Choroid plexus epithelial cell (primary cell): ENCODE results near the gene NCAPH2.

Experiments used
- DNase-seq: peaks from one replicate; pipeline ENCODE4 v3.0.0-alpha.2; 2010; ENCODE audit warnings: low read depth
- H3K4me3 ChIP-seq: 2 replicates; pipeline ENCODE4 v1.5.1; 2011; ENCODE audit warnings: low read depth, mild to moderate bottlenecking, control low read depth, low read length, moderate library complexity
- TF ChIP-seq, protein P1 (sequence below): conservative IDR thresholded peaks from 2 replicates; pipeline ENCODE4 v1.5.1; 2011; ENCODE audit warnings: low read depth, mild to moderate bottlenecking, control low read depth, inconsistent platforms, low read length, moderate library complexity

NCAPH2 gene

DNA sequence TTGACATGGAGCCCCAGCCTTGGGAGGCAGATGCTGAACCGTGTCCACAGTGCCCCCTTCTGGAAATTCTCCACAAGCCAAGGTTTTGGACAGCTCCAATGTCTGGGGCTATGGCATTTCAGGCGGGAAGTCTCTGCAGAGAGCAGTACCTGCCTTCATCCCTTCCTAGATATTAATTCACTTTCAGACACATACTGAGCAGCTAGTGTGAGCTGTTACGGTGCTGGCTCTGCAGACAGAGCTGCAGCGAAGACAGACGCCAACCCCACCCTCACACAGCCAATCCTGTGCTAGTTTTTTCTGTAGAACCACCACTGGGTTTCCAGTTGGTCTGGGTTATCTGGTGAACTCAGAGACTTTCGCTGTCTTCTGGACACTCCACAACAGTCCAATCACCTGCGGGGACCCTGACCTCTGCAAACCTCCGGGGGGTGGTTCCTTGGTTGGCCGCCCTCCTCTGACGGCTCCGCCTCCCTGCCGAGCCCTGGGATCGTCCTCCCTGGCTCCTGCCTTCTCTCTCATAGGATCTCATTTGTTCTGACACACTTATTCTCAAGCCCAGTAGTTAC is 9.6 kb upstream of the NCAPH2 start:
- TF ChIP-seq, protein P1, sequence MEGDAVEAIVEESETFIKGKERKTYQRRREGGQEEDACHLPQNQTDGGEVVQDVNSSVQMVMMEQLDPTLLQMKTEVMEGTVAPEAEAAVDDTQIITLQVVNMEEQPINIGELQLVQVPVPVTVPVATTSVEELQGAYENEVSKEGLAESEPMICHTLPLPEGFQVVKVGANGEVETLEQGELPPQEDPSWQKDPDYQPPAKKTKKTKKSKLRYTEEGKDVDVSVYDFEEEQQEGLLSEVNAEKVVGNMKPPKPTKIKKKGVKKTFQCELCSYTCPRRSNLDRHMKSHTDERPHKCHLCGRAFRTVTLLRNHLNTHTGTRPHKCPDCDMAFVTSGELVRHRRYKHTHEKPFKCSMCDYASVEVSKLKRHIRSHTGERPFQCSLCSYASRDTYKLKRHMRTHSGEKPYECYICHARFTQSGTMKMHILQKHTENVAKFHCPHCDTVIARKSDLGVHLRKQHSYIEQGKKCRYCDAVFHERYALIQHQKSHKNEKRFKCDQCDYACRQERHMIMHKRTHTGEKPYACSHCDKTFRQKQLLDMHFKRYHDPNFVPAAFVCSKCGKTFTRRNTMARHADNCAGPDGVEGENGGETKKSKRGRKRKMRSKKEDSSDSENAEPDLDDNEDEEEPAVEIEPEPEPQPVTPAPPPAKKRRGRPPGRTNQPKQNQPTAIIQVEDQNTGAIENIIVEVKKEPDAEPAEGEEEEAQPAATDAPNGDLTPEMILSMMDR: peak; percentile 90
- H3K4me3 ChIP-seq: no peak overlapping the region
- DNase-seq: peak; percentile 74

DNA sequence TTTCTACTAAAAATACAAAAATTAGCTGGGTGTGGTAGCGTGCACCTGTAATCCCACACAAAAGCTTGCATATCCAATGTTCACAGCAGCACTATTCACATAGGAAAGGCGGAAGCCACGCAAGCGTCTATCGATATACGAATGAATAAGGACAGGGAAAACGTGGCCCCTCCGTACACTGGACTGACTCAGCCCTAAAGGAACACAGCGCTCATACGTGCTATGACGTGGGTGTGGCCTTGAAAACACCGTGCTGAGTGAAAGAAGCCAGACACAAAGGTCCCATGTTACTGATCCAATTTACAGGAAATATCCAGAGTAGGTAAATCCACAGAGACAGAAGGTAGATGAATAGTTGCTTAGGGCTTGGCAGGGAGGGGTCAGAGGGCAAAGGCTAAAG is 7.6 kb upstream of the NCAPH2 start:
- DNase-seq: no peak
- TF ChIP-seq, protein P1: no peak
- H3K4me3 ChIP-seq: no peak overlapping the region

DNA sequence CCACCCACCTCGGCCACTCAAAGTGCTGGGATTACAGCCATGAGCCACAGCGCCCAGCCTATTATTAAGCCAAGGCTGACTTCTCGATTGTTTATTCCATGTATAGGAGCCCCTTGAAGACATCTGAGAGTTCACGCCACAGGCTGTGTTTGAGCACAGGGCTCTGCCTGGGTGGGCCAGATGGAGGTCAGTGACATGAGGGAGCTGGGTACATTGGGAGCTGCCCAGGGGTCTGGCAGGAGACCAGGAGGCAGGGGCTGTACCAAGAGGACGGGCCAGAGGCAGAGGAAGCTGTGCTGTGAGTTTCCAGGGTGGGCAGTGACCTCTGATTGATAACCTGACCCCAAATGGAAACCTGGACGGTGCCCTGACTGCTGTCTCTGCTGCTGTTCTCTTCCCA is 5.9 kb upstream of the NCAPH2 start:
- DNase-seq: no peak
- TF ChIP-seq, protein P1: no peak
- H3K4me3 ChIP-seq: no peak overlapping the region

DNA sequence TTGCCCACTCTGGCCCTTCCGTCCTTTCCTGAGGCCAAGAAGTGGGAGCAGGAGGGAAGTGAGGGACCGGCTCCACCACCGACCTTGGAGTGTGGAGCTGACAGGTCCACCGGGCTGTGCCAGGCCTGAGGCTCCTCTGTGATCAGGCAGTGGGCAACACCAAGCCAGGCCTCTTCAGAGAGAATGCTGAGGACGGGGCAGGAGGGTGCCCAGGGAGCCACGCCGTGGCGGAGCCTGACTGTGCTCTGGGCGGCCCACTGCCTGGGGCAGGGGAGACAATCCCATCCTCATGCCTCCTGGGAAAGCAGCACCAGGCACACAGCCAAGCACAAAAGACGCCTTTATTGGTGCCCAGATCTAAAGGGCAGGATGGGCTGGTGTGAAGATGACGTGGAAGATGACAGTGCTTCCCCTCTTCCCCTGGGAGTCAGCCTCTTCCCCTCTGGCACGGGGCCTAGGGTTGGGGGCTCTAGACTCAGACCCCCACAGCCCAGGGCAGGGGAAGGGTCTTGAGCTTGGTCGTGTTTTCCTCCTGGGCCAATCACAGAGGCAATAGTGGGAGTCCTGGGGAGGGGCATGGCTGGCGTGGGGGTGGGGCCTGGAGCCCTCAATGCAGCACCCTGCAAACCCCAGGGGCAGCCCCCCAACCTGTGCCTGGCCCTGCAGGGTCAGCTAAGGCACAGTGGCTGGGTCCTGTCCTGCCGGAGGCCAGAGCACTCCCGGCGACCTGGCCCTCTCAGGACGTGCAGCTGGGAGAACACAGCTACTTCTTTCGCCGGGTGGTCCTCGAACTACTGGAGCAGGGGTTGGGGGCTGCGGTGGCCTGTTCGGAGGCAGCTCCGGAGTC is 5.2 kb upstream of the NCAPH2 start:
- DNase-seq: no peak
- TF ChIP-seq, protein P1: no peak
- no peak overlapping the region for H3K4me3 ChIP-seq

DNA sequence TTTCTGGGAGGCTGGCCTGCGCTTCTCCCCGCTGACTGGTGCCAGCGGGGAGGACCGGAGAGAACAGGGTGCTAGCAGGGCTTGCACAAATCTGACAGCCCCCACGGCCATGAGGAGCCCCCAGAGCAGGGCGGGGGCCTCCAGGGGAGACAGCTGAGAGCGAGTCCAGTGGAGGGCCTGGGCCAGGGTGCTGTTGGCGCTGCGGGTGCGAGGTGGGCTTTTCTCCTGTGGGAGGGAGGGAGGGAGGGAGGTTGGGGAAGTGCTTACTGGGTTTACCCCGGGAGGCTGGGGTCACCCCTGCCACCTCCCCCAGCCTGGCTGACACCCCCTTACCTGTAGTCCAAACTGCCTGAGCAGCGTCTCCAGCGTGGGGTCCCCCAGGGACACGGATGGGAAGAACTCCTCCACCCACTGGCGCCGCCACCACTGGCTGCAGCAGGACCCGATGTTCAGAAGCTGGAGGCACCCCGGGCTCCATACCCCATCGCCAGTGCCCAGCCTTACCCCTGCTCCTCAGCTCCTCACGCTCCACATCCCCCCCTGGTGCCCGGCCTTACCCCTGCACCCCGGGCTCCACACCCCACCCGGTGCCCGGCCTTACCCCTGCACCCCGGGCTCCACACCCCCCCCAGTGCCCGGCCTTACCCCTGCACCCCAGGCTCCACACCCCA is 4.4 kb upstream of the NCAPH2 start:
- H3K4me3 ChIP-seq: no peak overlapping the region
- TF ChIP-seq, protein P1: no peak
- no peak for DNase-seq

DNA sequence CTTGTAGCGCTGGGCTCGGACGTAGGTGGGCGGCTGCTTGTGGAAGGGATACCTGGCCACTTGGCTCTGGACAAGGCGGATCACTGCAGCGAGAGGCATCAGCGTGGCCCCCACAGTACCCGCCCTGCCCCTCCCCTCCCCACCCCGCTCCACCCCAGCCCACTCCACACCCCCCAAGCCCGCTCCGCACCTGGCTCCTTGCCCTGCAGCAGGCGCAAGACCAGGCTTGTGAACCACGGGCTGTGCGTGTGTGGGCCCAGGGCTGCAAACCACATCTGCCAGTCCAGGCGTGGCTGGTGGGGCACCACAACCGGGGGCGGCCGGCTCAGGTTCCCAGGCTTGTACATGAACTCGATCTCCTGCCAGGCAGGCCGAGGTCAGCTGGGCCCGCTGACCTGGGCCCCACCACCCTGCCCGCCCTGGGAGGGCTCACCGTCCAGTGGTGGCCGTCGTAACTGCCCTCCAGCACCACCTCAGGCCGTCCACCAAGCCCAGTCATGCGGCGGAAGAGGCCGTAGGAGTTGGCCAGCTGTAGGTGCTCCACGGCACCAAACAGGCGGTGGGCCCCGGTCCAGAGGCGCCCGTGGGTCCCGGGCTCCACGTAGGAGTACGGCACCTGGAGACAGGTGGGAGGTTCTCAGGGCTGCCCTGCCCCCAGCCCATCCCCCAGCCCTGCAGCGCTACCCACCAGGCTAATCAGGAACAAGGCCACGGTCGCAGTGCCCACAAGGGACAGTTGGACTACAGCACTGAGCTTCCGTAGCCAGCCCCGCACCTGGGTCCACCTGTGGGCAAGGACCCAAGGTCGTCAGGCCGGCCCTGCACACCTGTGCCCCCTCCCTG is 3.4 kb upstream of the NCAPH2 start:
- DNase-seq: no peak
- no peak overlapping the region for H3K4me3 ChIP-seq
- TF ChIP-seq, protein P1: no peak
